GM23248 (cell line): ENCODE measurements around the gene DCHS2. TPM values are rescaled to one million over a fixed set of nuclear protein-coding genes. Genes with fewer than 3 reads are reported as not detected.

Source experiments
- DNase-seq: peaks from one replicate; pipeline ENCODE4 v3.0.0-alpha.2; 2015
- H2AFZ ChIP-seq: fragments of 200-600 bp; sonication (generic); 2 replicates; pipeline ENCODE4 v1.6.1; 2016; ENCODE audit warnings: antibody characterized with exemption
- H3F3A ChIP-seq: fragments of 200-600 bp; sonication (generic); 2 replicates; pipeline ENCODE4 v1.6.1; 2016; ENCODE audit warnings: mild to moderate bottlenecking, antibody characterized with exemption, mixed run types; ENCODE audit not compliant: insufficient read depth
- H3K27ac ChIP-seq: fragments of 200-600 bp; sonication (generic); 2 replicates; pipeline ENCODE4 v1.5.1; 2016; ENCODE audit warnings: mild to moderate bottlenecking
- H3K27me3 ChIP-seq: fragments of 200-600 bp; sonication (generic); replicated peaks from 2 replicates; pipeline ENCODE4 v1.6.1; 2016; ENCODE audit warnings: mild to moderate bottlenecking; ENCODE audit not compliant: insufficient read depth
- H3K36me3 ChIP-seq: fragments of 200-600 bp; sonication (generic); 2 replicates; pipeline ENCODE4 v1.6.1; 2016; ENCODE audit warnings: low read depth, mild to moderate bottlenecking
- H3K4me1 ChIP-seq: fragments of 200-600 bp; sonication (generic); 2 replicates; pipeline ENCODE4 v1.6.1; 2016; ENCODE audit warnings: mild to moderate bottlenecking; ENCODE audit not compliant: insufficient read depth
- H3K4me2 ChIP-seq: fragments of 200-600 bp; sonication (generic); one replicate; pipeline ENCODE4 v1.6.1; 2016; ENCODE audit warnings: mild to moderate bottlenecking; ENCODE audit not compliant: unreplicated experiment
- H3K4me3 ChIP-seq: fragments of 200-600 bp; sonication (generic); 2 replicates; pipeline ENCODE4 v1.5.1; 2016; ENCODE audit warnings: mild to moderate bottlenecking
- H3K79me2 ChIP-seq: fragments of 200-600 bp; sonication (generic); 2 replicates; pipeline ENCODE4 v1.6.1; 2016; ENCODE audit warnings: mild to moderate bottlenecking; ENCODE audit not compliant: insufficient read depth
- H3K9ac ChIP-seq: fragments of 200-600 bp; sonication (generic); 2 replicates; pipeline ENCODE4 v1.6.1; 2016; ENCODE audit warnings: mild to moderate bottlenecking
- H3K9me2 ChIP-seq: fragments of 200-600 bp; sonication (generic); 2 replicates; pipeline ENCODE4 v1.6.1; 2016; ENCODE audit warnings: mixed run types, mild to moderate bottlenecking, moderate library complexity; ENCODE audit not compliant: insufficient read depth
- H3K9me3 ChIP-seq: fragments of 200-600 bp; sonication (generic); one replicate; pipeline ENCODE4 v1.6.1; 2017; ENCODE audit warnings: low read depth
- H4K20me1 ChIP-seq: fragments of 200-600 bp; sonication (generic); 2 replicates; pipeline ENCODE4 v1.6.0; 2016; ENCODE audit not compliant: insufficient read depth
- EZH2 ChIP-seq: fragments of 200-600 bp; sonication (generic); IDR thresholded peaks from 2 replicates; pipeline ENCODE4 v1.6.1; 2018; ENCODE audit warnings: antibody characterized with exemption, mild to moderate bottlenecking; ENCODE audit not compliant: insufficient read depth, poor library complexity, severe bottlenecking
- EZH2phosphoT487 ChIP-seq: fragments of 200-600 bp; sonication (generic); IDR thresholded peaks from 2 replicates; pipeline ENCODE4 v1.6.1; 2018; ENCODE audit warnings: antibody characterized with exemption, moderate library complexity, mild to moderate bottlenecking, low read depth; ENCODE audit not compliant: insufficient read depth
- WGBS, 2 experiments: methylation state at CpG; one replicate each; pipeline ENCODE4 v1.1.6; 2015 to 2017; ENCODE audit warnings: low lambda C conversion rate in 2 of 2, low coverage in 1 of 2; ENCODE audit errors: missing lambda C conversion rate in 2 of 2; 5-methylcytosine and 5-hydroxymethylcytosine counted together
- in situ Hi-C: fragments of 300-500 bp; cut with MboI; formaldehyde crosslinking; loops from 2 replicates; pipeline ENCODE4 v1.15.0; 2020
- polyA plus RNA-seq: library from polyadenylated mRNA; unstranded; fragments of >200 nt; fragmentation: Nextera tagmentation; extraction: Ambion mirVana; gene quantifications from 2 replicates; pipeline ENCODE4 v1.2.1, GENCODE V29; 2016
- total RNA-seq: library from RNA; depleted of rRNA; stranded (reverse); fragments of >200 nt; shearing (Covaris generic); gene quantifications from 2 replicates; pipeline ENCODE4 v1.2.3, GENCODE V29; 2014

The DCHS2 gene
- total and polyA plus RNA-seq, 2 experiments from 2014 or later = not detected

DNA sequence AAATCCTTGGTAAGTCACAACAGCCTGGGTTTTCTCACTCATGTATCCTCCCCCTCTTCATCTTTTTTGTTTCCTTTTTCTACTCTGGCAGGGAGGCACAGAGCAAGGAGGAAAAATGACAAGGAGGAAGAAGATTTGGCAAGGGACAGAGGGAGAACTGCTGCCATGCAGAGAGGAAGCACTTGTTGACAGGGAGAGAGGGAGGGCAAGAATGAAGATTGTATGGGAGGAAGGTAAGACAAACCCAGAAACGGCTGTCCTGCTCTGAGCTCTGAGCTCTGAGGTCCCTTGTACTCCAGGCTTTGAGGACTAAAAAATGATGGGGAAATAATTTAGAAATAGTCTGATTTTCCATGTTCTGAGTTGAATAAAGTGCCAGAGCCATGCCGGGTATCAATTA lies 123.9 kb downstream of the DCHS2 start:
- H3K4me2 ChIP-seq = no peak overlapping the region
- DNase-seq = no peak
- H3K4me1 ChIP-seq = no peaks in the 10 kb centered on the region
- no peaks in the 10 kb centered on the region for H3K9me3 ChIP-seq
- H3K27me3 ChIP-seq = 0 out of 2 replicates have a peak, but pooled peaks cover 7% of the 10 kb centered on the region
- no peaks in the 10 kb centered on the region for H3K79me2 ChIP-seq
- H2AFZ ChIP-seq = no peak overlapping the region
- no peaks in the 10 kb centered on the region for H3F3A ChIP-seq
- no peak overlapping the region for H3K9ac ChIP-seq
- no peak overlapping the region for H3K4me3 ChIP-seq
- no peaks in the 10 kb centered on the region for H3K9me2 ChIP-seq
- in situ Hi-C loops = no loop called here
- no peak overlapping the region for H3K27ac ChIP-seq
- no peaks in the 10 kb centered on the region for H3K36me3 ChIP-seq
- 0 to 2% methylated on average over 2 of the region's 2 CpGs for WGBS, 2 experiments
- no peaks in the 10 kb centered on the region for H4K20me1 ChIP-seq
- TF ChIP-seq EZH2phosphoT487 = no peak
- no peak for TF ChIP-seq EZH2

DNA sequence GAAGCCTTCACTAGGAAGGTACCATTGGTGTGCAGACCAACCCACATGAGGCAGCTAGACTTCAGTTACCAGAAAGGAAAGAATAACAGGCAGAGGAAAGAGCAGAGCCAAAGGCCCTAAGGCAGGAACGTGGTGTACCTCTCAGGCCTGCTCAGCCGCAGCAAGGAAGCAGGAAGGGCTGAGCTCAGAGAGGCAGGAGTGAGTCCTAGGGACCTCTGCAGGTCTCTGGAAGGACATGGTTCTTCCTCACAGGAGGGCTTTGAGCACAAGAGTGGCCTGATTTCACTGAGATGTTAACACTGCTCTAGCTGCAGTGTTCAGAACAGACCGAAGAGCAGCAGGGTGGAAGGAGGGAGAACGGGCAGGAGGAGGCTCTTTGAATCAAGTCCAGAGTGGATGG lies 124.6 kb downstream of the DCHS2 start:
- no peaks in the 10 kb centered on the region for H3K36me3 ChIP-seq
- in situ Hi-C loops = no loop called here
- H3K9me3 ChIP-seq = no peaks in the 10 kb centered on the region
- no peaks in the 10 kb centered on the region for H3K4me1 ChIP-seq
- no peaks in the 10 kb centered on the region for H4K20me1 ChIP-seq
- 20 to 21% methylated on average over 4 of the region's 4 CpGs for WGBS, 2 experiments
- no peak overlapping the region for H3K9ac ChIP-seq
- H3K4me3 ChIP-seq = no peak overlapping the region
- no peaks in the 10 kb centered on the region for H3K9me2 ChIP-seq
- DNase-seq = no peak
- H3K27ac ChIP-seq = no peak overlapping the region
- TF ChIP-seq EZH2phosphoT487 = no peak
- no peak overlapping the region for H3K4me2 ChIP-seq
- H3F3A ChIP-seq = no peaks in the 10 kb centered on the region
- H3K27me3 ChIP-seq = 0 out of 2 replicates have a peak, but pooled peaks cover 7% of the 10 kb centered on the region
- H2AFZ ChIP-seq = no peak overlapping the region
- no peaks in the 10 kb centered on the region for H3K79me2 ChIP-seq

DNA sequence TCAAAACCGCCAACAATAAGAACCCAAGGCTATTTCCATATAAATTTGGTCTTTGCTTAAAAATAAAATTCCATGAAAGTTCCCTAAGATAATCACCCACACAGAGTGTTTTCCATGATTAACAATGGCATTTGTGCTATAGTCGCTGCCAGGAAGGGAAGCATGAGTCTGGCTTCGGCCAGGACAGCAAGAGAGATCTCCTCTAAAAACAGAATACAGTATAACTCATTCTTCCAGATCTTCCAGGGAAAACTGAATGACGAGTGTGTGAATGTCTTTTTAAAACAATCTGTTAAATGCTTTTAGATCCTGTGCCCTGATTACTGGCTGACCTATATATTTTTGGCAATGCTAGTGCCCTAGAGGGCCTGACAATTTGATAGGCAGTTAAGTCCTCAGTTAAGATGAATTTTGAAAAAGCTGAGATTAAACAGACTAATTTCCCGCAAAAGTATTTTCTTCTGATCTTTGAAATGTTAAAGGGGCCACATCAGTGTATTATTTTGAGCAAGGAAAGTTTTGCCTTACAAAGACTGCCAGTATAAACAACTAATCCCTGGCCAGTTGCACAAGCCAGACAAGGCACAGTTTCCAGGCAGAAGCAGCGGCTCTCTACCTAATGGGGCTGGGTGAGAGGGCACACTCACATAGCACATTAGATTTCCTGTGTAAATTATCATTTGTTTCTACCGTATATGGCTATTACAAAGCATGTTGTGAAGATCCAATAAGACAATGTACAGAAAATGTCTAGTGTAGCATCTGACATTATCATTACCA lies 127.3 kb downstream of the DCHS2 start:
- H3K9ac ChIP-seq = no peak overlapping the region
- peaks cover 5% of the 10 kb centered on the region; the same call in 1 of the 2 replicates for H3K27me3 ChIP-seq
- no peaks in the 10 kb centered on the region for H3K9me2 ChIP-seq
- H3F3A ChIP-seq = no peaks in the 10 kb centered on the region
- no peaks in the 10 kb centered on the region for H3K4me1 ChIP-seq
- H3K4me3 ChIP-seq = no peak overlapping the region
- in situ Hi-C loops = no loop called here
- 20 to 28% methylated on average over 7 of the region's 7 CpGs for WGBS, 2 experiments
- H3K4me2 ChIP-seq = no peak overlapping the region
- H4K20me1 ChIP-seq = no peaks in the 10 kb centered on the region
- DNase-seq = no peak
- H3K9me3 ChIP-seq = no peaks in the 10 kb centered on the region
- no peaks in the 10 kb centered on the region for H3K36me3 ChIP-seq
- TF ChIP-seq EZH2phosphoT487 = no peak
- TF ChIP-seq EZH2 = no peak
- H3K27ac ChIP-seq = no peak overlapping the region
- H3K79me2 ChIP-seq = no peaks in the 10 kb centered on the region
- H2AFZ ChIP-seq = no peak overlapping the region

DNA sequence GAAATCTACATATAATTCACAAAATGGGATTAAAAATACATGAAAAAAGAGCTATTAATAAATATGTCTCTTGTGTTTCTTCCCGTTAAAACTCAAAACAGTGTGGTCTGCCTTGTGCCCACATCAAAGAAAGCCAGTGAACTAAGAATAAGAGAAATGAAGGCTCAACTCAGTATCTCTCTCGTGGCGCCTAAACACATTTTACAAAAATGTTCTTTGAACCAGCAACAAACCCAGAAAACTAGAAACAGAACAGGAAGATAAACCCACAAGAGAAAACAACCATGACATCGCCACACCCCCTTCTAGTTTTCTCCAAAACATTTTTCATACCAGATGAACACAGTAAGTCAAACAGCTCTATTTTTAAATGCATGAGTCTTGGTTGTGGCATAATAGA lies 130.1 kb downstream of the DCHS2 start:
- in situ Hi-C loops = no loop called here
- DNase-seq = no peak

DNA sequence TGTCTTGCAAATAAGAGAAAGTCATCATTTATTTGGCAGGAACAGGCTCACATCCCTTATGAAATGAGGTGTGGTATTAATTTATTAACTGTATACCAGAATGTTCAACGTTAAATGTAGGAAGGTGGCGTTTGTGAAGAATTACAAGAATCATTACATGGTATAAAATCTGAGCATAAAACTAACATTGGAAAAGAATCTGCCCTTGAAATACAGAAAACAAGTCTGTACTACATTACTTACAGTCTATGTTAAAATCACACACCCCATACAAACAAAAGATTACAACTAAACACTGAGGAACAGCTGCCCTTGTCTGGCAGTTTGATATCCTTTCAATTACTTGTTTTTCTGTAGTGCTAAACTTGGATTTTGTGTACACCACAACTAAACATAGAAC lies 131.1 kb downstream of the DCHS2 start:
- Histone ChIP-seq H3K36me3 (no peaks in the 10 kb centered on the region), H4K20me1 (no peaks in the 10 kb centered on the region), H3K4me2 (no peak overlapping the region), H3K9me3 (no peaks in the 10 kb centered on the region), H3K4me3 (no peak overlapping the region), H3K79me2 (no peaks in the 10 kb centered on the region), H3K9me2 (no peaks in the 10 kb centered on the region), H3K27me3 (peaks cover 5% of the 10 kb centered on the region; the same call in 1 of the 2 replicates), H3K4me1 (no peaks in the 10 kb centered on the region), H3F3A (no peaks in the 10 kb centered on the region), H2AFZ (no peak overlapping the region), H3K27ac (no peak overlapping the region), H3K9ac (no peak overlapping the region)
- WGBS, 2 experiments = 0 to 1% methylated on average over 2 of the region's 2 CpGs
- no peak for DNase-seq
- TF ChIP-seq EZH2 (no peak), EZH2phosphoT487 (no peak)
- in situ Hi-C loops = no loop called here

More for the DNA sequence above, 130.1 kb downstream of the DCHS2 start:
- H3K9me2 ChIP-seq = no peaks in the 10 kb centered on the region
- no peaks in the 10 kb centered on the region for H3F3A ChIP-seq
- H3K4me2 ChIP-seq = no peak overlapping the region
- H4K20me1 ChIP-seq = no peaks in the 10 kb centered on the region
- H3K9me3 ChIP-seq = no peaks in the 10 kb centered on the region
- no peak overlapping the region for H3K4me3 ChIP-seq
- no peaks in the 10 kb centered on the region for H3K36me3 ChIP-seq
- H3K4me1 ChIP-seq = no peaks in the 10 kb centered on the region
- TF ChIP-seq EZH2phosphoT487 = no peak
- no peak for TF ChIP-seq EZH2
- 2 to 3% methylated on average over 4 of the region's 4 CpGs for WGBS, 2 experiments
- H3K9ac ChIP-seq = no peak overlapping the region
- no peaks in the 10 kb centered on the region for H3K79me2 ChIP-seq
- no peak overlapping the region for H3K27ac ChIP-seq
- H2AFZ ChIP-seq = no peak overlapping the region
- peaks cover 5% of the 10 kb centered on the region; the same call in 1 of the 2 replicates for H3K27me3 ChIP-seq
